Calu3 (cell line): ENCODE measurements around the gene TSHZ1. TPM values are rescaled to one million over a fixed set of nuclear protein-coding genes. Genes with fewer than 3 reads are reported as not detected.

Experiments used
- BruUV-seq: library from RNA; stranded (reverse); fragments of 400-500 nt; replicated peaks from 2 replicates; lab custom pipeline; 2021; lab: Mats Ljungman, UMichigan
- CTCF ChIA-PET: fragments of 300-600 bp; sonication (Branson Sonifier 250); formaldehyde crosslinking; loops from one replicate; lab custom pipeline; 2022; ENCODE audit warnings: antibody characterized with exemption; lab: Charles Lee
- DNase-seq: peaks from one replicate; pipeline ENCODE4 v3.0.0; 2022
- H3K27ac Mint-ChIP-seq: one replicate; pipeline ENCODE4 v1.8.0; 2022; ENCODE audit warnings: mixed read lengths; ENCODE audit not compliant: unreplicated experiment
- H3K27me3 Mint-ChIP-seq: one replicate; pipeline ENCODE4 v1.8.0; 2022; ENCODE audit warnings: mixed read lengths; ENCODE audit not compliant: unreplicated experiment
- H3K36me3 Mint-ChIP-seq: one replicate; pipeline ENCODE4 v1.8.0; 2022; ENCODE audit warnings: mild to moderate bottlenecking, moderate library complexity, mixed read lengths; ENCODE audit not compliant: insufficient read depth, unreplicated experiment
- H3K4me1 Mint-ChIP-seq: one replicate; pipeline ENCODE4 v1.8.0; 2022; ENCODE audit warnings: mild to moderate bottlenecking, low read depth, mixed read lengths; ENCODE audit not compliant: unreplicated experiment
- H3K4me3 Mint-ChIP-seq: one replicate; pipeline ENCODE4 v1.8.0; 2022; ENCODE audit warnings: mild to moderate bottlenecking, low read depth, moderate library complexity, mixed read lengths; ENCODE audit not compliant: unreplicated experiment
- H3K9me3 Mint-ChIP-seq: one replicate; pipeline ENCODE4 v1.8.0; 2022; ENCODE audit warnings: low read depth, mixed read lengths; ENCODE audit not compliant: unreplicated experiment
- CTCF ChIP-seq: fragments of 200-600 bp; IDR thresholded peaks from one replicate; pipeline ENCODE4 v1.8.0; 2022; ENCODE audit warnings: antibody characterized with exemption; ENCODE audit not compliant: unreplicated experiment
- intact Hi-C: fragments of 100-400 bp; cut with micrococcal nuclease; formaldehyde crosslinking; loops from one replicate; pipeline ENCODE4 v1.10.0; 2022; ENCODE audit not compliant: unreplicated experiment
- total RNA-seq: library from RNA; stranded (reverse); gene quantifications from 2 replicates; pipeline ENCODE4 v1.2.3, GENCODE V29; 2022

TSHZ1 gene
- total RNA-seq, 1 experiment from 2014 or later: 10.8 TPM

GRCh38 chr18:75238786-75239185, 28.2 kb downstream of the TSHZ1 start:
- H3K27ac Mint-ChIP-seq: no peak overlapping the region

GRCh38 chr18:75240433-75240832, 29.8 kb downstream of the TSHZ1 start:
- CTCF ChIA-PET: no interaction called here
- TF ChIP-seq CTCF: no peak
- Mint-ChIP-seq H3K27ac (no peak overlapping the region), H3K27me3 (no peaks in the 10 kb centered on the region), H3K36me3 (no peaks in the 10 kb centered on the region), H3K4me1 (no peaks in the 10 kb centered on the region), H3K4me3 (no peak overlapping the region), H3K9me3 (no peaks in the 10 kb centered on the region)
- intact Hi-C loops: no loop called here
- no peak for DNase-seq
- no TSS peak for BruUV-seq

More at GRCh38 chr18:75238786-75239185, 28.2 kb downstream of the TSHZ1 start:
- no peaks in the 10 kb centered on the region for H3K27me3 Mint-ChIP-seq
- no peak overlapping the region for H3K4me3 Mint-ChIP-seq
- BruUV-seq: no TSS peak
- no peaks in the 10 kb centered on the region for H3K9me3 Mint-ChIP-seq
- DNase-seq: no peak
- intact Hi-C loops: no loop called here
- no peaks in the 10 kb centered on the region for H3K4me1 Mint-ChIP-seq
- TF ChIP-seq CTCF: no peak
- no peaks in the 10 kb centered on the region for H3K36me3 Mint-ChIP-seq
- CTCF ChIA-PET: no interaction called here

DNA sequence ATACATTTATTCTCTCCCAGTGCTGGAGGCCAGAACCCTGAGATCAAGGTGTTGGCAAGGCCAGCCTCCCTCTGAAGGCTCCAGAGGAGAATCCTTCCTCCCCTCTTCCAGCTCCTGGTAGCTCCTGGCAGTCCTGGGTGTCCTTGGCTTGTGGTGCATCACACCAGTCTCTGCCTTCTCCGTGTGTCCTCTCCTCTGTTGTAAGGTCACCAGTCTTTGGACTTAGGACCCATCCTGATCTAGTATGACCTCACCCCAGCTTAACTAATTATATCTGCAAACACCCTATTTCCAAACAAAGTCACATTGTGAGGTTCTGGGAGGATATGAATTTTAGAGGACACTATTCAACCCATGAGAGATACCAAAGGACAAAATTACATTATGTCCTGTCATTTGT, 31.1 kb downstream of the TSHZ1 start:
- no peak for TF ChIP-seq CTCF
- Mint-ChIP-seq H3K4me3 (no peak overlapping the region), H3K9me3 (no peaks in the 10 kb centered on the region), H3K27ac (no peak overlapping the region), H3K27me3 (no peaks in the 10 kb centered on the region), H3K36me3 (no peaks in the 10 kb centered on the region), H3K4me1 (no peaks in the 10 kb centered on the region)
- intact Hi-C loops: no loop called here
- DNase-seq: no peak
- CTCF ChIA-PET: no interaction called here
- no TSS peak for BruUV-seq

- H3K36me3 Mint-ChIP-seq: peaks cover 5% of the 10 kb centered on the region
- peak; percentile 40 for DNase-seq
- TF ChIP-seq CTCF: no peak
- no TSS peak for BruUV-seq
- H3K4me1 Mint-ChIP-seq: peaks cover 2% of the 10 kb centered on the region
- H3K4me3 Mint-ChIP-seq: no peak overlapping the region
- no peaks in the 10 kb centered on the region for H3K9me3 Mint-ChIP-seq
- CTCF ChIA-PET: interaction anchor here (0.6 kb wide), 1 partner anchor 398 kb away, joined by 4 read pairs; no protein-coding TSS in a partner anchor
- intact Hi-C loops: loop anchor here (5.0 kb wide), 1 partner anchor 32 kb away; the partner anchor contains the start of gene TSHZ1
- no peaks in the 10 kb centered on the region for H3K27me3 Mint-ChIP-seq
- no peak overlapping the region for H3K27ac Mint-ChIP-seq
Observed at GRCh38 chr18:75244351-75245313, 34.0 kb downstream of the TSHZ1 start.
